Lung (tissue), 12 donors: Measurements from ENCODE around the gene THRB. TPM values are rescaled to one million over a fixed set of nuclear protein-coding genes. Genes with fewer than 3 reads are reported as not detected.

Experiments used
- ATAC-seq: fragments of 200-7000 bp; cut with Tn5 transposase; one replicate; pipeline ENCODE4 v1.9.1; 2020; ENCODE audit warnings: moderate number of reproducible peaks; ENCODE audit not compliant: insufficient read depth, low FRiP score
- DNase-seq, 3 donors: peaks; one replicate each; pipeline ENCODE4 v3.0.0-alpha.2; 2013 to 2017
- H3K27ac ChIP-seq, 2 donors: one replicate each; pipeline ENCODE4 v1.5.1; 2013; ENCODE audit warnings: mild to moderate bottlenecking in 2 of 2, moderate library complexity in 2 of 2, control low read depth in 1 of 2, inconsistent platforms in 1 of 2, low read depth in 1 of 2, low read length in 1 of 2
- H3K27me3 ChIP-seq, 3 donors: one replicate each; pipeline ENCODE4 v1.5.1; 2013; ENCODE audit warnings: low read length in 2 of 3; ENCODE audit not compliant: control insufficient read depth in 3 of 3, insufficient read depth in 3 of 3
- H3K36me3 ChIP-seq, 4 donors: one replicate each; pipeline ENCODE4 v1.5.1; 2013; ENCODE audit warnings: low read length in 4 of 4, mild to moderate bottlenecking in 1 of 4, moderate library complexity in 1 of 4; ENCODE audit not compliant: control insufficient read depth in 4 of 4, insufficient read depth in 4 of 4
- H3K4me1 ChIP-seq, 5 donors: one replicate each; pipeline ENCODE4 v1.5.1; 2013; ENCODE audit warnings: low read length in 5 of 5, mild to moderate bottlenecking in 2 of 5, moderate library complexity in 1 of 5; ENCODE audit not compliant: control insufficient read depth in 5 of 5, insufficient read depth in 5 of 5
- H3K4me3 ChIP-seq: one replicate; pipeline ENCODE4 v1.5.1; 2013; ENCODE audit warnings: mild to moderate bottlenecking, control low read depth, moderate library complexity
- H3K9ac ChIP-seq, 2 donors: one replicate each; pipeline ENCODE4 v1.5.1; 2013; ENCODE audit warnings: low read length in 2 of 2, control low read depth in 1 of 2; ENCODE audit not compliant: insufficient read depth in 1 of 2
- H3K9me3 ChIP-seq, 4 donors: one replicate each; pipeline ENCODE4 v1.5.1; 2013; ENCODE audit warnings: low read length in 3 of 4, mild to moderate bottlenecking in 1 of 4, moderate library complexity in 1 of 4; ENCODE audit not compliant: control insufficient read depth in 4 of 4, insufficient read depth in 3 of 4
- CTCF ChIP-seq: IDR thresholded peaks from 2 replicates; pipeline ENCODE4 v1.5.1; 2012; ENCODE audit warnings: mild to moderate bottlenecking; ENCODE audit errors: control extremely low read depth, extremely low read depth
- WGBS, 2 donors: extraction: QIAGEN DNeasy Blood & Tissue Kit; methylation state at CpG; one replicate each; pipeline ENCODE4 v1.1.7; 2013; 5-methylcytosine and 5-hydroxymethylcytosine counted together
- polyA plus RNA-seq, 2 donors: library from polyadenylated mRNA; stranded (reverse); fragments of 200-250 nt; gene quantifications; one replicate each; pipeline ENCODE4 v1.2.1, GENCODE V29; 2013
- total RNA-seq, 2 donors: library from RNA; depleted of rRNA in 1 of 2; stranded (reverse); fragments of >200 nt in 1 of 2; gene quantifications; one replicate each; pipeline ENCODE4 v1.2.1, GENCODE V29; 2014 to 2021
- donor health status: control.
- donor health status: control.
- donor health status: Bipolar disorder and iron deficiency.
- donor health status: healthy.
- donor health status: DM: yes; HTN: yes; CAD: no.

The THRB gene
- total and polyA plus RNA-seq, 4 donors, result 2.1 to 23.5 (median 6.1) TPM

GRCh38 chr3:24348348-24348747 lies 146.3 kb downstream of the THRB start:
- Histone ChIP-seq H3K27ac (no peak overlapping the region), H3K4me1 (peaks cover 0 to 35% (median 19%) of the 10 kb centered on the region in 5 donors), H3K9ac (no peak overlapping the region), H3K27me3 (no peaks in the 10 kb centered on the region), H3K4me3 (no peak overlapping the region), H3K9me3 (no peaks in the 10 kb centered on the region), H3K36me3 (no peaks in the 10 kb centered on the region)
- DNase-seq (no peak), ATAC-seq (no peak)
- WGBS, 2 donors, result 94 to 96% methylated on average over 4 of the region's 4 CpGs
- TF ChIP-seq CTCF, result no peak

GRCh38 chr3:24344784-24345439 lies 149.7 kb downstream of the THRB start:
- peak; percentile 58 to 95 (median 89) for DNase-seq
- Histone ChIP-seq H3K36me3 (no peaks in the 10 kb centered on the region), H3K27ac (no peak overlapping the region), H3K4me3 (no peak overlapping the region), H3K9ac (no peak overlapping the region), H3K27me3 (no peaks in the 10 kb centered on the region), H3K4me1 (peaks cover 0 to 33% (median 5%) of the 10 kb centered on the region in 5 donors), H3K9me3 (no peaks in the 10 kb centered on the region)
- no peak for TF ChIP-seq CTCF
- WGBS, 2 donors, result 75 to 82% methylated on average over 3 of the region's 3 CpGs
- no peak for ATAC-seq

- 84 to 89% methylated on average over 3 of the region's 3 CpGs for WGBS, 2 donors
- no peak overlapping the region for H3K9ac ChIP-seq
- no peaks in the 10 kb centered on the region for H3K9me3 ChIP-seq
- no peak overlapping the region for H3K27ac ChIP-seq
- no peak for TF ChIP-seq CTCF
- no peak for ATAC-seq
- peaks cover 0 to 49% (median 5%) of the 10 kb centered on the region in 5 donors for H3K4me1 ChIP-seq
- no peak for DNase-seq
- H3K4me3 ChIP-seq, result no peak overlapping the region
- H3K36me3 ChIP-seq, result no peaks in the 10 kb centered on the region
- H3K27me3 ChIP-seq, result no peaks in the 10 kb centered on the region
Observed at GRCh38 chr3:24343084-24343783, 151.4 kb downstream of the THRB start.
